ENCODE results near the gene BPIFB2.
"Not testable (repeated sequence)": the region's sequence is repeated elsewhere in the genome, so short reads cannot be mapped to it uniquely, and the experiment has no call there.

The BPIFB2 gene

GRCh38 chr20:33007376-33008335, at the start of gene BPIFB2:
Gene BPIFB2 (plus strand): TSS chr20:33007704. CDS start chr20:33008575, 871 bp downstream.
- no peak for DNase-seq

GRCh38 chr20:32958574-32958973, 48.9 kb upstream of the BPIFB2 start:
- no peak for DNase-seq

GRCh38 chr20:32959351-32960221, 47.9 kb upstream of the BPIFB2 start:
- DNase-seq: no peak

- DNase-seq: no peak
Measured at GRCh38 chr20:32960222-32960518, 47.3 kb upstream of the BPIFB2 start.

- no peak for DNase-seq
Measured at GRCh38 chr20:32960849-32961731, 46.4 kb upstream of the BPIFB2 start.

- DNase-seq: no peak
Measured at GRCh38 chr20:32962053-32962452, 45.5 kb upstream of the BPIFB2 start.

GRCh38 chr20:32962646-32963045, 44.9 kb upstream of the BPIFB2 start:
- DNase-seq: not testable (repeated sequence)

GRCh38 chr20:32963176-32963575, 44.3 kb upstream of the BPIFB2 start:
- no peak for DNase-seq

- DNase-seq: no peak
Measured at GRCh38 chr20:32964575-32964974, 42.9 kb upstream of the BPIFB2 start.

- no peak for DNase-seq
Measured at GRCh38 chr20:32965115-32965514, 42.4 kb upstream of the BPIFB2 start.

GRCh38 chr20:32965581-32966373, 41.7 kb upstream of the BPIFB2 start:
- no peak for DNase-seq

- DNase-seq: no peak
Measured at GRCh38 chr20:32966382-32966781, 41.1 kb upstream of the BPIFB2 start.

- DNase-seq: no peak
Measured at GRCh38 chr20:32966881-32967781, 40.4 kb upstream of the BPIFB2 start.

GRCh38 chr20:32967961-32968457, 39.5 kb upstream of the BPIFB2 start:
- no peak for DNase-seq

- no peak for DNase-seq
Measured at GRCh38 chr20:32968478-32969241, 38.8 kb upstream of the BPIFB2 start.

GRCh38 chr20:32969356-32970114, 38.0 kb upstream of the BPIFB2 start:
- no peak for DNase-seq

GRCh38 chr20:32970115-32970972, 37.2 kb upstream of the BPIFB2 start:
- no peak for DNase-seq

GRCh38 chr20:32970973-32971300, 36.6 kb upstream of the BPIFB2 start:
- DNase-seq: no peak
